ENCODE data around the gene NOS1.

DNA sequence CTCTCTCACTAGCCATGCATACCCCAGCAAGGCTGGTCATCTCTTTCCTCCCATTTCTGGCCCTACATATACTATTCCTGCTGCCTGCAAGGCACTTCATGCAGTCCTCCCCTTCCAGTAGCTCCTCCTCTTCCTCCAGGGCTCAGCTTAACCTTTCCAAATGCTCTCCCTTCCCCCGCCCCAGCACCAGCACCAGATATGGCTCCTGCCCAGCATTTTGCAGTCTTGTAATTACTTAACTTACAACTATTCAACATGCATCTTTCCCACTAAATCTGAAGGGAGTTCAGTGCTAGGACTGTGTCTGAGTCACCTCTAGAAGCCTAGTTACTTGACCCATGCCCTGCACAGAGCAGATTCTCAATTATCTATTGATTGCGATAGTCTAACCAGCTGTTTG lies 169.4 kb downstream of the NOS1 start:
- TF ChIP-seq, protein P1, sequence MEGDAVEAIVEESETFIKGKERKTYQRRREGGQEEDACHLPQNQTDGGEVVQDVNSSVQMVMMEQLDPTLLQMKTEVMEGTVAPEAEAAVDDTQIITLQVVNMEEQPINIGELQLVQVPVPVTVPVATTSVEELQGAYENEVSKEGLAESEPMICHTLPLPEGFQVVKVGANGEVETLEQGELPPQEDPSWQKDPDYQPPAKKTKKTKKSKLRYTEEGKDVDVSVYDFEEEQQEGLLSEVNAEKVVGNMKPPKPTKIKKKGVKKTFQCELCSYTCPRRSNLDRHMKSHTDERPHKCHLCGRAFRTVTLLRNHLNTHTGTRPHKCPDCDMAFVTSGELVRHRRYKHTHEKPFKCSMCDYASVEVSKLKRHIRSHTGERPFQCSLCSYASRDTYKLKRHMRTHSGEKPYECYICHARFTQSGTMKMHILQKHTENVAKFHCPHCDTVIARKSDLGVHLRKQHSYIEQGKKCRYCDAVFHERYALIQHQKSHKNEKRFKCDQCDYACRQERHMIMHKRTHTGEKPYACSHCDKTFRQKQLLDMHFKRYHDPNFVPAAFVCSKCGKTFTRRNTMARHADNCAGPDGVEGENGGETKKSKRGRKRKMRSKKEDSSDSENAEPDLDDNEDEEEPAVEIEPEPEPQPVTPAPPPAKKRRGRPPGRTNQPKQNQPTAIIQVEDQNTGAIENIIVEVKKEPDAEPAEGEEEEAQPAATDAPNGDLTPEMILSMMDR (IDR thresholded peaks at IDR 0.05) = no peak
- no peak for TF ChIP-seq POLR2A (IDR thresholded peaks at IDR 0.05)
